ENCODE results near the gene COX7A2.

GRCh38 chr6:75268988-75269354, 25.4 kb upstream of the COX7A2 start:
- TF ChIP-seq POLR2AphosphoS5 (IDR thresholded peaks at IDR 0.05) (no peak), CTCF (IDR thresholded peaks at IDR 0.05 in 8 of 11, conservative IDR thresholded peaks at IDR 0.05 in 3 of 11) (no peak)

Measured in spleen (tissue), 7 donors.